Endothelial cell of umbilical vein (primary cell): ENCODE data around the gene JHY. TPM values are rescaled to one million over a fixed set of nuclear protein-coding genes. Genes with fewer than 3 reads are reported as not detected.

ENCODE experiments used
- BruUV-seq: library from RNA; stranded (reverse); fragments of 400-500 nt; replicated peaks from 2 replicates; lab custom pipeline; 2021; lab: Mats Ljungman, UMichigan
- CTCF ChIA-PET: fragments of 300-600, 350-600 bp; sonication (Branson Sonifier 250); formaldehyde crosslinking; loops from one replicate; lab custom pipeline; 2021; ENCODE audit warnings: antibody characterized with exemption, inconsistent platforms; lab: Charles Lee
- POLR2A ChIA-PET: fragments of 300-600, 350-600 bp; sonication (Branson Sonifier 250); formaldehyde crosslinking; loops from one replicate; lab custom pipeline; 2021; ENCODE audit warnings: antibody characterized with exemption, inconsistent platforms; lab: Charles Lee
- DNase-seq: peaks from one replicate; pipeline ENCODE4 v3.0.0-alpha.2; 2011; ENCODE audit warnings: low read depth, low spot score
- FAIRE-seq: peaks from 2 replicates; lab custom pipeline; 2011; peaks lifted over from hg19 to GRCh38; lab: Jason Lieb, UNC
- H2AFZ ChIP-seq: 2 replicates; pipeline ENCODE4 v1.6.0; 2012; ENCODE audit warnings: low read depth, low read length, control low read depth, inconsistent platforms
- H3K27ac ChIP-seq: 2 replicates; pipeline ENCODE4 v1.5.1; 2011; ENCODE audit warnings: low read depth, mild to moderate bottlenecking, control low read depth, low read length, moderate library complexity; ENCODE audit not compliant: insufficient read depth
- H3K27me3 ChIP-seq, 2 experiments: 2 replicates each; pipeline versions ENCODE4 v1.6.0 to v1.6.1; 2011; ENCODE audit warnings: low read length in 2 of 2, mixed read lengths in 1 of 2; ENCODE audit not compliant: control insufficient read depth in 2 of 2, insufficient read depth in 2 of 2
- H3K36me3 ChIP-seq, 2 experiments: 2 replicates in 1 of 2; 3 replicates in 1 of 2; pipeline ENCODE4 v1.5.1; 2011; ENCODE audit warnings: low read length in 2 of 2, mild to moderate bottlenecking in 1 of 2, moderate library complexity in 1 of 2; ENCODE audit not compliant: control insufficient read depth in 2 of 2, insufficient read depth in 2 of 2; ENCODE audit errors: extremely low read depth in 1 of 2
- H3K4me1 ChIP-seq: 3 replicates; pipeline ENCODE4 v1.5.1; 2011; ENCODE audit warnings: mild to moderate bottlenecking, low read length; ENCODE audit not compliant: control insufficient read depth, insufficient read depth; ENCODE audit errors: extremely low read depth
- H3K4me2 ChIP-seq: 2 replicates; pipeline ENCODE4 v1.6.1; 2011; ENCODE audit warnings: low read length, control low read depth, mixed read lengths; ENCODE audit not compliant: insufficient read depth
- H3K4me3 ChIP-seq, 3 experiments: fragments of 200-600 bp in 1 of 3; sonication (generic), shearing (Covaris generic) in 1 of 3; replicated peaks in 1 of 3; 2 replicates each; pipeline ENCODE4 v1.5.1; 2011 to 2016; ENCODE audit warnings: control low read depth in 3 of 3, low read length in 3 of 3, mild to moderate bottlenecking in 2 of 3, inconsistent platforms in 1 of 3, low read depth in 1 of 3, moderate library complexity in 1 of 3; ENCODE audit not compliant: insufficient read depth in 1 of 3
- H3K79me2 ChIP-seq: 2 replicates; pipeline ENCODE4 v1.6.0; 2012; ENCODE audit warnings: low read length, inconsistent platforms; ENCODE audit not compliant: control insufficient read depth, insufficient read depth
- H3K9ac ChIP-seq: replicated peaks from 2 replicates; pipeline ENCODE3; 2011; ENCODE audit warnings: low read length, control low read depth; ENCODE audit not compliant: insufficient read depth; ENCODE audit errors: extremely low read depth
- H3K9me1 ChIP-seq: replicated peaks from 3 replicates; pipeline ENCODE4 v1.6.0; 2011; ENCODE audit warnings: mild to moderate bottlenecking, low read length; ENCODE audit not compliant: control insufficient read depth, insufficient read depth; ENCODE audit errors: extremely low read depth
- H3K9me3 ChIP-seq: replicated peaks from 2 replicates; pipeline ENCODE4 v1.5.1; 2012; ENCODE audit warnings: low read length, inconsistent platforms; ENCODE audit not compliant: control insufficient read depth, insufficient read depth
- H4K20me1 ChIP-seq: replicated peaks from 2 replicates; pipeline ENCODE3; 2011; ENCODE audit warnings: mild to moderate bottlenecking, low read length; ENCODE audit not compliant: control insufficient read depth, insufficient read depth; ENCODE audit errors: extremely low read depth
- EZH2 ChIP-seq: IDR thresholded peaks from 2 replicates; pipeline ENCODE4 v1.6.1; 2012; ENCODE audit warnings: borderline replicate concordance, low read depth, mild to moderate bottlenecking, moderate library complexity, low read length, inconsistent platforms; ENCODE audit not compliant: severe bottlenecking
- FOS ChIP-seq: IDR thresholded peaks from 2 replicates; pipeline ENCODE4 v1.6.1; 2011; ENCODE audit warnings: mild to moderate bottlenecking, low read length, moderate library complexity, borderline replicate concordance; ENCODE audit not compliant: insufficient read depth
- GATA2 ChIP-seq: IDR thresholded peaks from 2 replicates; pipeline ENCODE4 v1.7.0; 2011; ENCODE audit warnings: low read depth, mild to moderate bottlenecking, moderate library complexity, mixed read lengths, low read length; ENCODE audit not compliant: insufficient read length, insufficient read depth
- MYC ChIP-seq: IDR thresholded peaks from one replicate; pipeline ENCODE4 v1.6.1; 2011; ENCODE audit warnings: mild to moderate bottlenecking, low read depth, low read length
- POLR2A ChIP-seq: IDR thresholded peaks from 2 replicates; pipeline ENCODE4 v1.6.1; 2012; ENCODE audit warnings: low read depth, mild to moderate bottlenecking, control low read depth, low read length
- POLR2AphosphoS5 ChIP-seq: IDR thresholded peaks from 2 replicates; pipeline ENCODE4 v1.6.1; 2012; ENCODE audit warnings: low read depth, mild to moderate bottlenecking, control low read depth, low read length, moderate library complexity; ENCODE audit not compliant: insufficient read depth
- dilution Hi-C: fragments of 300-500 bp; cut with MboI; formaldehyde crosslinking; loops from one replicate; pipeline ENCODE4 v1.15.0; 2019; ENCODE audit warnings: low sequenced_read_pairs; ENCODE audit not compliant: extremely low pct_ligation_motif_present
- intact Hi-C: fragments of 100-400 bp; cut with micrococcal nuclease; formaldehyde crosslinking; loops from one replicate; pipeline ENCODE4 v1.10.0; 2022
- polyA plus RNA-seq, 4 experiments: library from polyadenylated mRNA; depleted of rRNA in 3 of 4; stranded (reverse) in 3 of 4; unstranded in 1 of 4; fragments of >200 nt; gene quantifications; 2 replicates each; pipeline versions ENCODE4 v1.2.1 to v1.2.3, GENCODE V29; 2011 to 2012; ENCODE audit warnings: missing spikeins in 1 of 4
- total RNA-seq: library from RNA; stranded (reverse); gene quantifications from 2 replicates; pipeline ENCODE4 v1.2.3, GENCODE V29; 2021

The JHY gene
- total and polyA plus RNA-seq, 2 donors (not counting 3 experiments of a cell fraction or from before 2014, with no cell fraction given): 1.8 to 3.9 TPM

DNA sequence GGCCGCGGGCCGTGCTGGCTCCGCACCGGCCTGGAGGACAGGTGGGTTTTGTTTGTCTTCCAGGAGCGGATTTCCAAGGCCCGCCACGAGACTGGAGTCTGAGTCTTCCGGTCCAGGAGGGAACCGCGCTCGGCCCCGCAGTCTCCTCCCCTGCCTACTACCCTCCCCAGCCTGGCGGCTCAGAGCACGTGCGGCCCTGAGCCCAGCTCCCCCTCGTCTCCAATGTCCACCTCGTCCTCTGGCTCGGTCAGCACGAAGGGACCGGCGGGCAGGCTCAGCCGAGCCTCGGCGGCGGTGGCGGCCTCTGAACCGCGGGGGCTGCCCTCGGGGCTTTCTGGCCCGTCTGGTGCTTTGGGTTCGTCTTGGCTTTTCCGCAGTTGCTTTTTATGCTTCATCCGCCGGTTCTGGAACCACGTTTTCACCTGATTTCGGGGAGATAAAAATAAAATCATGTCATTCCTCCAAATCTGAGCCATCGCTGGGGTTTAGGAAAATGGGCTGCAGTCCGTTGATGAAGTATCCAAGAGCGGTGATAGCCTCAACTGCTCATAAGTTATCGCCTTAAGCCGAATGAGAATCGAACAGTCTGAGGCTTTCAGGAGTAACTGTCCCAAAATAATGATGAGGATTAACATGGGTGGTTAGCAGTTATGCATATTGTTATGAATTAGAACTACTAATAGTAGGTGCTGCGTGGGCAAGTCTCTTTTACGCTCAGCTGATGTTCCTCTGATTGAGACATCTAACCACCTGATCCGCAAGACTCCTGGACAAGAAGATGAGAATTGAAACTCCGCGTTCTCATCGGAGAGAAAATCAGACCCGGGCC lies 95.1 kb downstream of the JHY start:
- no peak for FAIRE-seq
- no peak overlapping the region for H2AFZ ChIP-seq
- POLR2A ChIA-PET: no interaction called here

DNA sequence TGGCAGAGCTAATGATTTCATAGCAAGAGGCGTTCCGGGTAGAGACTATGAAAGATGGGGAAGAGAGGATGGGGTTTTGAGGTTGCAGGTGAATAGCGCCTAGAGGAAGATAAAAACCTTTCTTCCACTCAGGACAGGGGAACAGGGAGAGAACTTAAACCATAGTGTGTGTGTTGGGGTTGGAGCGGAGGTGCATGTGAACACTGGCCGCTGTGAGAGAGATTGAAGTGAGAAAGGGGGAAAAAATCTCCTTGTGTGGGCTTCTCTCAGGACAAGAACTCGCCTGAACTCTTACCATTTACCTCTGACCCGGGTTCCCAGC lies 95.7 kb downstream of the JHY start:
- intact Hi-C loops: no loop called here
- Histone ChIP-seq H3K9me3 (no peaks in the 10 kb centered on the region), H3K36me3 (no peaks in the 10 kb centered on the region), H4K20me1 (peaks cover 3% of the 10 kb centered on the region), H3K9me1 (no peaks in the 10 kb centered on the region), H3K4me1 (no peaks in the 10 kb centered on the region), H3K4me2 (no peak overlapping the region), H3K79me2 (no peaks in the 10 kb centered on the region), H3K27ac (no peak overlapping the region), H3K9ac (no peak overlapping the region), H3K27me3 (peaks cover 79 to 96% of the 10 kb centered on the region in 2 experiments), H2AFZ (no peak overlapping the region), H3K4me3 (no peak overlapping the region)
- dilution Hi-C loops: no loop called here
- BruUV-seq: no TSS peak
- TF ChIP-seq FOS: no peak
- no peak for TF ChIP-seq EZH2
- no peak for TF ChIP-seq POLR2A
- TF ChIP-seq POLR2AphosphoS5: no peak
- POLR2A ChIA-PET: no interaction called here
- DNase-seq (no peak), FAIRE-seq (no peak)
- CTCF ChIA-PET: interaction anchor here (1.6 kb wide), 1 partner anchor 76 kb away, joined by 3 read pairs; no protein-coding TSS in a partner anchor

More for the DNA sequence above, 95.1 kb downstream of the JHY start:
- TF ChIP-seq POLR2AphosphoS5: no peak
- TF ChIP-seq MYC: no peak
- no peak for TF ChIP-seq GATA2
- no peak for TF ChIP-seq FOS
- peak; percentile 94 for TF ChIP-seq EZH2
- intact Hi-C loops (no loop called here), dilution Hi-C loops (no loop called here)
- Histone ChIP-seq H3K9me3 (no peaks in the 10 kb centered on the region), H3K36me3 (no peaks in the 10 kb centered on the region), H3K27me3 (peaks cover 75 to 95% of the 10 kb centered on the region in 2 experiments), H3K4me1 (no peaks in the 10 kb centered on the region), H3K79me2 (no peaks in the 10 kb centered on the region), H3K4me3 (no peak overlapping the region), H4K20me1 (peaks cover 3% of the 10 kb centered on the region), H3K9me1 (no peaks in the 10 kb centered on the region), H3K9ac (no peak overlapping the region), H3K27ac (no peak overlapping the region), H3K4me2 (no peak overlapping the region)
- no TSS peak for BruUV-seq
- no peak for DNase-seq
- CTCF ChIA-PET: interaction anchor here (1.6 kb wide), 1 partner anchor 76 kb away, joined by 3 read pairs; no protein-coding TSS in a partner anchor
